ENCODE data around the gene DSCAM. TPM values are rescaled to one million over a fixed set of nuclear protein-coding genes. Genes with fewer than 3 reads are reported as not detected.

DSCAM gene
- total RNA-seq, 2 donors from 2014 or later, result not detected

DNA sequence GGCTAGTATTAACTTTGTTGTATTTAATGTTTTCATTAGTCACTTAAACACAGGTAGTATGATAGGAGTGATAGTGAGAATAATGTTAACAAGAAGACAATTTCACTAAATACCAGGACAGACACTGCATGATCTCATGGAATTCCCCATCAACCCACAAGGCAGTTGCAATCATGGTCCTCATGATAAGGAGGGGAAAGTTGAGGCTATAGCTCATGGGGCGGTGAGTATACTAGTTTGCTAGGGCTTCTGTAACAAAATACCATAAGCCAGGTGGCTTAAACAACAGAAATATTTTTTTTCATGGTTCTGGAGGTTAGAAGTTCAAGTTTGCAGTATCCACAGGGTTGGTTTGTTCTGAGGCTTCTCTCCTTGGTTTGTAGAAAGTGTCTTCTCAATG is 115.8 kb downstream of the DSCAM start:
- ATAC-seq (no peak), DNase-seq (ENCODE audit: low spot score) (no peak)
- H3K4me1 Mint-ChIP-seq (ENCODE audit: low read depth in 2 of 2), result no peaks in the 10 kb centered on the region
- no peaks in the 10 kb centered on the region for H3K36me3 Mint-ChIP-seq
- no peaks in the 10 kb centered on the region for H3K27me3 Mint-ChIP-seq
- H3K9me3 Mint-ChIP-seq, result peaks cover 4% of the 10 kb centered on the region
- H3K4me3 Mint-ChIP-seq, result no peak overlapping the region
- H3K27ac Mint-ChIP-seq, result no peak overlapping the region

- Mint-ChIP-seq H3K36me3 (no peaks in the 10 kb centered on the region), H3K4me1 (ENCODE audit: low read depth in 2 of 2) (no peaks in the 10 kb centered on the region), H3K27ac (no peak overlapping the region), H3K27me3 (no peaks in the 10 kb centered on the region), H3K9me3 (peaks cover 4% of the 10 kb centered on the region), H3K4me3 (no peak overlapping the region)
- no peak for ATAC-seq
- DNase-seq (ENCODE audit: low spot score), result no peak
Measured at GRCh38 chr21:40730426-40730800, 116.5 kb downstream of the DSCAM start.

- DNase-seq (ENCODE audit: low spot score), result no peak
- no peak for ATAC-seq
Measured at GRCh38 chr21:40729761-40730425, 117.1 kb downstream of the DSCAM start.

DNA sequence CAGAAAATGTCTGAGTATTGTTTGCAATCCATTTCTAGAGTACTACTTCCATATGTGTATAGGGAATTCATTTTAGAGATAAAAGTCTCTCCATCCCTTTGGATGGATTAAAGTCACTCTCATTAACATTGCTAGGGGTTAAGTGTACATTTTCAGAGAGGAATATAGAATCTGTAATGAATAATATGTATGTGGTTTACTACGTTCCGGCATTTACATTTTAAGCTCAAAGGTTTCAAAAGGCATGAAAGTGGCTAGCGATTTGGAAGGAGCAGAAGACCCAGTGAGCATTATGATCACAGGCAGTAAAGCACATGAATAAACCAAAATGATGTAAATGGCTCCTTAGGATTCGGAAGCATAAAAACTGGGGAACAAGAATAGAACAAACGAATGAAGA is 123.0 kb downstream of the DSCAM start:
- Mint-ChIP-seq H3K4me3 (no peak overlapping the region), H3K27me3 (no peaks in the 10 kb centered on the region), H3K4me1 (ENCODE audit: low read depth in 2 of 2) (no peaks in the 10 kb centered on the region), H3K27ac (no peak overlapping the region), H3K9me3 (peaks cover 16% of the 10 kb centered on the region), H3K36me3 (no peaks in the 10 kb centered on the region)
- DNase-seq (ENCODE audit: low spot score) (no peak), ATAC-seq (no peak)

More at GRCh38 chr21:40729761-40730425, 117.1 kb downstream of the DSCAM start:
- Mint-ChIP-seq H3K4me1 (ENCODE audit: low read depth in 2 of 2) (no peaks in the 10 kb centered on the region), H3K9me3 (peaks cover 6% of the 10 kb centered on the region), H3K36me3 (no peaks in the 10 kb centered on the region), H3K4me3 (no peak overlapping the region), H3K27ac (no peak overlapping the region), H3K27me3 (no peaks in the 10 kb centered on the region)

- no peaks in the 10 kb centered on the region for H3K4me1 Mint-ChIP-seq (ENCODE audit: low read depth in 2 of 2)
- no peak overlapping the region for H3K27ac Mint-ChIP-seq
- ATAC-seq (no peak), DNase-seq (ENCODE audit: low spot score) (no peak)
- H3K9me3 Mint-ChIP-seq, result peaks cover 18% of the 10 kb centered on the region
- H3K27me3 Mint-ChIP-seq, result no peaks in the 10 kb centered on the region
- H3K4me3 Mint-ChIP-seq, result no peak overlapping the region
- H3K36me3 Mint-ChIP-seq, result no peaks in the 10 kb centered on the region
Measured at GRCh38 chr21:40723317-40723716, 123.6 kb downstream of the DSCAM start.

- DNase-seq (ENCODE audit: low spot score) (no peak), ATAC-seq (no peak)
- Mint-ChIP-seq H3K4me3 (no peak overlapping the region), H3K9me3 (peaks cover 22% of the 10 kb centered on the region), H3K27ac (no peak overlapping the region), H3K27me3 (no peaks in the 10 kb centered on the region), H3K4me1 (ENCODE audit: low read depth in 2 of 2) (no peaks in the 10 kb centered on the region), H3K36me3 (no peaks in the 10 kb centered on the region)
Measured at GRCh38 chr21:40719615-40720014, 127.3 kb downstream of the DSCAM start.

DNA sequence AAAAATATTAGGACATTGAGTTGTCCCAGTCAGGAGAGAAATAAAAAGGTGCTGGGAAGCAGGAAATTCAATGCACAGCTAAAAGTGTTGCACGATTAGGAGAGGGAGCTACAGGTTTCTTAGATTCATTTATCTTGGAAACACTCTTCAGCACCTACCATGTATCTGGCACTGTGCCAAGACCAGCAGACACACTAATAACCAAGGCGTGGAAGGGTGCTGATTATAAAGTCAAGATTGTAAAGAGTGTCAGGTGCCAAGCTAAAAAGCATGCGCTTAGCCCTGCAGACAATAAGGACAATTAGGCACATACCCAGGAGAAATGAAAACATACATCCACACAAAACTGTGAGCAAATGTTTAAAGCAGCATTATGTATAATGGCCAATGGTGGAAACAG is 129.9 kb downstream of the DSCAM start:
- ATAC-seq (no peak), DNase-seq (ENCODE audit: low spot score) (no peak)
- H3K4me3 Mint-ChIP-seq, result no peak overlapping the region
- H3K27ac Mint-ChIP-seq, result no peak overlapping the region
- peaks cover 20% of the 10 kb centered on the region for H3K9me3 Mint-ChIP-seq
- no peaks in the 10 kb centered on the region for H3K4me1 Mint-ChIP-seq (ENCODE audit: low read depth in 2 of 2)
- H3K27me3 Mint-ChIP-seq, result no peaks in the 10 kb centered on the region
- no peaks in the 10 kb centered on the region for H3K36me3 Mint-ChIP-seq

GRCh38 chr21:40714536-40714935 is 132.4 kb downstream of the DSCAM start:
- ATAC-seq (no peak), DNase-seq (ENCODE audit: low spot score) (no peak)
- Mint-ChIP-seq H3K27ac (no peak overlapping the region), H3K4me3 (no peak overlapping the region), H3K27me3 (no peaks in the 10 kb centered on the region), H3K9me3 (peaks cover 15% of the 10 kb centered on the region), H3K4me1 (ENCODE audit: low read depth in 2 of 2) (no peaks in the 10 kb centered on the region), H3K36me3 (no peaks in the 10 kb centered on the region)

DNA sequence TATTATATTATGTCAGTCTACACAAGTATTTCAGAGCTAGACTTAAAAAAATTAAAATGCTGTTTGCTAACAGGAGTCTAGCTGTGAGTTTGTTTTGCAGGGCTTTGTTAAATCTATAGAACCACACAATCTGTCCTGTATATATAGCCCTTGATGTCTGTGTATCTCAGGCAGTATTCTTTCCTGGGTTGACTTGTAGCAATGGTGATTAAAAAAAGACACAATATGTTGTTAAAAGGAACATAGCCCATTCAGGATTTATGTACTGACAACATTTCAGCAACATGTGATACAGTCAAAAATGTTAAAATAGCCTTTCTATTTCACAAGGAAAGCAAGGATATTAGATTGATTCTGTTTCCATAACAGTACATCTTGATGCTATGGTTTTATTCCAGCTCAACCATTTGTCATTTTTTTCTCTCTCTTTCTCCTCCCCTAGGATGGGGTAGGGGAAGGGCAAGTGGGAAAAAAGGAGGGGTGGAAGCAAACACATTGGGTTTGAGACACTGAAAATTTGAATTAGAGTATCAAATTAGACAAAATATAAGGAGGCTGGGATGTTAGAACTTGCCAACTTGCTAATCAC is 139.2 kb downstream of the DSCAM start:
- H3K9me3 Mint-ChIP-seq, result peaks cover 3% of the 10 kb centered on the region
- H3K4me3 Mint-ChIP-seq, result no peak overlapping the region
- no peaks in the 10 kb centered on the region for H3K4me1 Mint-ChIP-seq (ENCODE audit: low read depth in 2 of 2)
- H3K27ac Mint-ChIP-seq, result no peak overlapping the region
- ATAC-seq (no peak), DNase-seq (ENCODE audit: low spot score) (no peak)
- no peaks in the 10 kb centered on the region for H3K36me3 Mint-ChIP-seq
- H3K27me3 Mint-ChIP-seq, result no peaks in the 10 kb centered on the region

- no peaks in the 10 kb centered on the region for H3K4me1 Mint-ChIP-seq (ENCODE audit: low read depth in 2 of 2)
- no peaks in the 10 kb centered on the region for H3K27me3 Mint-ChIP-seq
Measured at GRCh38 chr21:40706806-40707655, 139.9 kb downstream of the DSCAM start.

GRCh38 chr21:40706176-40706575 is 140.8 kb downstream of the DSCAM start:
- Mint-ChIP-seq H3K27ac (no peak overlapping the region), H3K4me1 (ENCODE audit: low read depth in 2 of 2) (no peaks in the 10 kb centered on the region), H3K36me3 (no peaks in the 10 kb centered on the region), H3K9me3 (peaks cover 3% of the 10 kb centered on the region), H3K27me3 (no peaks in the 10 kb centered on the region), H3K4me3 (no peak overlapping the region)
- DNase-seq (ENCODE audit: low spot score) (no peak), ATAC-seq (no peak)

More at GRCh38 chr21:40706806-40707655, 139.9 kb downstream of the DSCAM start:
- Mint-ChIP-seq H3K4me3 (no peak overlapping the region), H3K36me3 (no peaks in the 10 kb centered on the region), H3K27ac (no peak overlapping the region), H3K9me3 (peaks cover 3% of the 10 kb centered on the region)
- ATAC-seq, result no peak
- DNase-seq (ENCODE audit: low spot score), result no peak

GRCh38 chr21:40704141-40704540 is 142.8 kb downstream of the DSCAM start:
- ATAC-seq (no peak), DNase-seq (ENCODE audit: low spot score) (no peak)
- Mint-ChIP-seq H3K4me1 (ENCODE audit: low read depth in 2 of 2) (no peaks in the 10 kb centered on the region), H3K4me3 (no peak overlapping the region), H3K27me3 (no peaks in the 10 kb centered on the region), H3K9me3 (peaks cover 5% of the 10 kb centered on the region), H3K27ac (no peak overlapping the region), H3K36me3 (no peaks in the 10 kb centered on the region)

DNA sequence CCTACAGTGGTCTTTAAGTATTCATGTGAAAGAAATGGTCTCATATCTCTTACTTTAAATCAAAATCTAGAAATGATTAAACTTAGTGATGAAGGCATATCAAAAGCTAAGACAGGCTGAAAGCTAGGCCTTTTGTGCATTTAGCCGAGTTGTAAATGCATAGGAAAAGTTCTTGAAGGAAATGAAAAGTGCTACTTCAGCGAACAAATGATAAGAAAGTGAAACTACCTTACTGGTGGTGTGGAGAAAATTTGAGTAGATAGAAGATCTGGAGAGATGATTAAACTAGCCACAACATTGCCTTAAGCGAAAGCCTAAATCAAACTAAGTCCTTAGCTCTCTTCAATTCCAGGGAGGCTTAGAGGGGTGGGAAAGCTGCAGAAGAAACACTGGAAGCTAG is 147.6 kb downstream of the DSCAM start:
- Mint-ChIP-seq H3K36me3 (no peaks in the 10 kb centered on the region), H3K4me1 (ENCODE audit: low read depth in 2 of 2) (no peaks in the 10 kb centered on the region), H3K27ac (no peak overlapping the region), H3K27me3 (no peaks in the 10 kb centered on the region), H3K4me3 (no peak overlapping the region), H3K9me3 (peaks cover 6% of the 10 kb centered on the region)
- ATAC-seq (no peak), DNase-seq (ENCODE audit: low spot score) (no peak)

DNA sequence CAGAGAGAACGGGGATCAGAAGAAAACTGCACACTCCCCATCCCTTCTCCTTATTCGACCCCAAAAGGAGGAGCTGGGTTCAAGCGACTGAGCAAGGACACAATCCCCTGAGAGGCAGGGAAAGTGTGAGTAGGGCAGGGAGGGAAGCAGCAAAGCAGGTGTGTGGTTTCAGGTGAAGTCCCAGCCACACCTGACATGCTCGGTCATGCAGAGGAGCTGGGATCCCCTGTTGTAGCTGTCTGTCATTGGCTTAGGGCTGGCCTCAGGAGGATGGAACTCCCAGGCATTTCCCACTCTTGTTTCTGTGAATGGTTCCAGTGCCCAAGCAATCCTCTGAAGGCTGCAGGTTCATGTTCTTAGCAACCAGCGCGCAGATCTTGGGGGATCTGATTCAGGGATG is 150.7 kb downstream of the DSCAM start:
- no peak overlapping the region for H3K4me3 Mint-ChIP-seq
- DNase-seq (ENCODE audit: low spot score) (no peak), ATAC-seq (no peak)
- no peak overlapping the region for H3K27ac Mint-ChIP-seq
- H3K36me3 Mint-ChIP-seq, result no peaks in the 10 kb centered on the region
- peaks cover 9% of the 10 kb centered on the region for H3K9me3 Mint-ChIP-seq
- H3K4me1 Mint-ChIP-seq (ENCODE audit: low read depth in 2 of 2), result no peaks in the 10 kb centered on the region
- H3K27me3 Mint-ChIP-seq, result no peaks in the 10 kb centered on the region
